Activated CD8-positive, alpha-beta memory T cell treated with anti-CD3 and anti-CD28 coated beads for 4 hours (primary cell): ENCODE data around the gene OR10A2.
"Not testable (repeated sequence)": the region's sequence is repeated elsewhere in the genome, so short reads cannot be mapped to it uniquely, and the experiment has no call there.

Source experiments
- DNase-seq, 2 donors: peaks; one replicate each; pipeline ENCODE4 v3.0.0-alpha.2; 2020; ENCODE audit warnings: low read depth in 2 of 2

OR10A2 gene, protein sequence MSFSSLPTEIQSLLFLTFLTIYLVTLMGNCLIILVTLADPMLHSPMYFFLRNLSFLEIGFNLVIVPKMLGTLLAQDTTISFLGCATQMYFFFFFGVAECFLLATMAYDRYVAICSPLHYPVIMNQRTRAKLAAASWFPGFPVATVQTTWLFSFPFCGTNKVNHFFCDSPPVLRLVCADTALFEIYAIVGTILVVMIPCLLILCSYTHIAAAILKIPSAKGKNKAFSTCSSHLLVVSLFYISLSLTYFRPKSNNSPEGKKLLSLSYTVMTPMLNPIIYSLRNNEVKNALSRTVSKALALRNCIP

DNA sequence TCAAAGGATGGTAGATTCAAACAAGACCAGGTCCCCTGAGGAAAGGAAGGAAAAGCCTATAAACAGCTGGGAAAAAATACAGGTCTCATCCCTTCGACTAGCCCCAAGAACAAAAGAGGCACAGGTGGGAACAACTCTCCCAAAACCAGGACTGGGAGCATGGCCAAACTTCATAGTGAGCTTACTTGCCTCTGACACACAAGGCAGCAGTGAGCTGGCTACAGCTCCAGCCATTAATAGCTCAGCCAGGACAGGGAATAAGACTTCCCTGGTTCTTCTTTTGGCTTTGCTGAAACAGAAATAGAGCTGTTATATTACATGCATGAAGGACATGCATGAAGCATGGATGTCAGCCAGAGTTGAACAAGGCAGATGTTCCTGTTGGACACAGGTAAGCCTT, at the start of gene OR10A2:
OR10A2 (plus strand) TSS at position 97 of the 400 bp plus-strand sequence. CDS start 6,698 bp downstream, outside the sequence.
- DNase-seq: no peak

DNA sequence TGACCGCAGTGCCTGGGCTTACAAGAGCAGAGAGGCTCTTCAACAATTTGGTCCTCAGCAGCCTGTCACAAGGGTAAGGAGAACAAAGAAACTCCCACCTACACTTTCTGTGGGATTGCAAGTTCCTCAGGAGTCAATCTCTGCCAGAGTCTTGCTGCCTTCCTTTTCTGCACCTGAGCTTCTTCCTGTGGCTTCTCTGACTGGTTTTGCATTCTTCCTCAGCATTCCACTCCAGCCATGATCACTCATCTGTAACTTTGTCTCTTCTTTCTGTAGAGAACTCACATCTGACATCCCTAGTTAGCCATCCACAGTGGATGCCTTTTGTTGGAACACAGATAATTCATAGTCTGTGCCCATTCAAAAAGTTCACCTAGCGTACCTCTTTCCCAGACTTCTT, 49.2 kb upstream of the OR10A2 start:
- DNase-seq: no peak

- DNase-seq: no peak
These were observed 45.2 kb upstream of the OR10A2 start for GRCh38 chr11:6817694-6818093.

DNA sequence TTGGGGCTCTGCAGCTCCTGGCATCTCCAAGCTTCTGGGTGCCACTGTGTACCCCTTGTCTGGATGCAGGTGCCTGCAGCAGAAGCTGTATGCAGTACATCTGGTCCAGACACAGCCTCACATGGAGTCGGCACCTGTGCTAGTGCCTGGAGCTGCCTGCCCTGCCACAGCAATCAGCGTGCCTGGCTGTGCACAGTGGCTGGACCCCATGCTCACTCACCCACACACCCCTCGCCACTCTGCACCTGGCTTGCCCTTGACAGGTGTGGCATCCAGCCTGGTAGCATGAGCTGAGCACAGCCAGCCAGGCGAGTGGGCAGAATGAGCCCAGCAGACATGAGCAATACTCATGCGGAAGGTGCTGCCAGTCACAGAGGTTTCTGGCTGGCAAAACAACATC, 43.9 kb upstream of the OR10A2 start:
- no peak for DNase-seq

GRCh38 chr11:6824136-6824823, 38.6 kb upstream of the OR10A2 start:
- DNase-seq: no peak

- DNase-seq: no peak
These were observed 37.6 kb upstream of the OR10A2 start for GRCh38 chr11:6825231-6825744.

DNA sequence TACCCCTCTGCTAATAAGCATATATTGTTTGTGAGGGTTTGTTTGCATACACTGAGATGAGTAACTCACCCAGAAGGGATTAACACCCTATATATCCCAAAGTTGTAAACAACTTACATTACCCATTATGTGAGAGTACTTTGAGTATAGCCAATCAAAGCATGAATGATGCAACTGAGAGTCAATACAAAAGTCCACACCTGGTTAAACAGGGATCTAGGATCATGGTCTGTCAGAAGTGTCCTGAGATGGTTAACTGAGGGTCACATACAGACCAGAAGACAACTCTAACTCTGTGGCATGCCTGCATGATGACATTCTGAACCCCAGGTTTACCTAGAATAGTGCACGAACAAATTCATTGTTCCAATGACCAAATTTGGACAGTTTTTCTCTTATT, 34.8 kb upstream of the OR10A2 start:
- DNase-seq: no peak

DNA sequence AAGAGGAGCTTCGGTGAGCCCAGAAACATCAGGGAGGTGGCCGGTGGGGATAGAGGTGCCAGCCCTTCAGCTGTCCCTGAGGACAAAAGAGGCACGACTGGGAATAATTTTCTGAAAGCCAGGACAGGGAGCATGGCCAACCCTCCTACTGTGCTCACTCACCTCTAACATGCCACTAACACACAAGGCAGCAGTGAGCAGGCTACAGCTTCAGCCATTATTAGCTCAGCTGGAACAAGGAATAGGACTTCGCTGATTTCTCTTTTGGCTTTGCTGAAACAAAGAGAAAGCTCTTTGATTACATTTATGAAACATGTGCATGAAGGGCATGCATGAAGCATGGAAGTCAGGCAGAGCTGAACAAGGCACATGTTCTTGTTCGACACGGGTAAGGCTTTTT, 29.5 kb upstream of the OR10A2 start:
- no peak for DNase-seq

DNA sequence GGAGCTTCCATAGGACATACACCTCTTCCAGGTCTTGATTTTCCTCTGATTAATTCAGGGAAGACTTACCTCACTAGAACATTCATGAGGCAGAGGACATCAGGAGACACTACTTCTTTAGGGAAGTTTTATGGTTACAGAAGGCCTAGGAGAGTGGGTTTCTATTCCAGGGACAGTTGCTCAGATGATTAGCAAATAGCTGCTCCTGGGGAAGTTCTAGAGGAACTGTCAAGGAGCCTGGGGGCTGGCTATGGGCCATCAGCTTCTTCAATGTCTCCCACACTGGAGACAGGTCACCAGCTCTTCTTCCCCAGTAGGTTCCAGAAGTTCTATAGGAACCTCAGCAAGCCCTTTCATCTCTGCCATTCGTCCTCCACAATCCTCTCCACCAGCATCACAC, 28.8 kb upstream of the OR10A2 start:
- no peak for DNase-seq

- DNase-seq: no peak
These were observed 21.2 kb upstream of the OR10A2 start for GRCh38 chr11:6841694-6842093.

- no peak for DNase-seq
These were observed 19.2 kb upstream of the OR10A2 start for GRCh38 chr11:6843670-6844069.

DNA sequence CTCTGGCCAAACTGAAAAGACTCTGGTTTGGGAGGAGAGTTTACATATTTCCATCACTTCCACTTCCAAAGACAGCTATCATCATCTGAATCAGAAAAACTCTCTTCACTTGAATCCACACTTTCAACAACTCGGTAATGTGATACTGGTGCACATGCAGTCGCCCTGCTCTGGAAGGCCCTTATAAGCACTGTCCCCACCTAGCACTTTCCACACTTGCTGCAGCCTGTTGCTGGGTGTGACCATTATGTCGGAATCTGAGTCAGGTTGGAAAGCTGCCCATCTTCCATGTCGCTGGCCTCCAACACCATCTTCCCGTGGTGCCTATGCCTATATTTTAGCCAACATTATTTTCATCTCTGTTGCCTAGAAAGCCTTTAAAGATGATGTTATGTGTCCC, 18.5 kb upstream of the OR10A2 start:
- no peak for DNase-seq

GRCh38 chr11:6845383-6845782, 17.5 kb upstream of the OR10A2 start, which contains the start of gene OR10A5:
TSS of gene OR10A5 (plus strand) at chr11:6845683. CDS start at chr11:6845683, 0 bp downstream.
- DNase-seq: no peak

DNA sequence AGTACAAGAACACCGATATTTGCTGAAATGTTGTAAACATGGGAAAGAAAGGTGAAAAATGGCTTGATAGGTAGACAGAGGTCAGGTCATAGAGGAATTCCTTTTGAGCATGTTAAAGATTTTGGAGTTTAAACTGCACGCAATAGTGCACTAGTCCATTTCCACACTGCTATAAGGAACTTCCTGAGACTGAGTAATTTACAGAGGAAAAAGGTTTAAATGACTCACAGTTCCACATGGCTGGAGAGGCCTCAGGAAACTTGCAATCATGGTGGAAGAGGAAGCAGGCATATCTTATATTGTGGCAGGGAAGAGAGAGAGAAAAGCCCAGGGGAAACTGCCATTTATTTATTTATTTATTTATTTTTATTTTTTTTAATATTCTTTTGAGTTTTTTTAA, 12.3 kb upstream of the OR10A2 start:
- DNase-seq: no peak

DNA sequence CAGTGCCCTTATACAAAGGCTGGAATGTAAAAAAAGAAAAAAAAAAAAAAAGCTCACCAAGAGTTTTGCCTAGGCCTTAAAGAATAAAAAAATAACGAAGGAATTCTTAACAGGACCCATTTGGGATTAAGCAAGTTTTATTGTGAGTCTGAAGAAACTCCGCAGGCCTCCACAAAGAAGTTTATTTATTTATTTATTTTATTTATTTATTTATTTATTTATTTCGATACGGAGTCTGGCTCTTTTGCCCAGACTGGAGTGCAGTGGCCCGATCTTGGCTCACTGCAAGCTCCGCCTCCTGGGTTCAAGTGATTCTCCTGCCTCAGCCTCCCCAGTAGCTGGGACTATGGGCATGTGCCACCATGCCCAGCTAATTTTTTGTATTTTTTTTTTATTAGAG, 8.1 kb upstream of the OR10A2 start:
- not testable (repeated sequence) for DNase-seq

DNA sequence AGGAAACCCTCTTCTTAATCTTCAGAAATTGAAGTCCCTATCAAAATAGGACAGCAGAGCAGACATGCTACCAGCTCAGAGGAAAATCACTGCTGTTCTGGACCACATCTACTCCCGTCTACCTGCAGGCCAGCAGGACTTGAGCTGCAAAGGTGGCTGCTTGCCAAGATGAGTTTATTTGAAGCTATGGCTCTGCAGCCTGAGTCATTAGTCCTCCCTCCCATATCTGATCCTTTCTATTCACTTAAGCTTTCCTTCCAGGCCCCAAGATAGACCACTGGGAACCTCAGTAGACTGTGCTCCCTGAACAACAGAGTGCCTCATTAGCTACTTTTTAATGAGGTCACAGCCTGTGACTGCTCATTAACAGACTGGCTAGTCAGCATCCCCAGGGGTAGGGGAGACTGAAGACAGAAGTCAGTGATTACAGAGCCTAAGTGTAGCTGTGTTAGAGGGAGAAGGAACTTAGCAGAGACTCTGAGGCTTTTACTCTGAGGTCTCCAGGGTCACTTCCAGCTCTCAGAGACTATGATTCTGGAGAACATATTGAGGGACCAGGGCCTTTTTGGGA, 6.8 kb upstream of the OR10A2 start:
- DNase-seq: no peak

DNA sequence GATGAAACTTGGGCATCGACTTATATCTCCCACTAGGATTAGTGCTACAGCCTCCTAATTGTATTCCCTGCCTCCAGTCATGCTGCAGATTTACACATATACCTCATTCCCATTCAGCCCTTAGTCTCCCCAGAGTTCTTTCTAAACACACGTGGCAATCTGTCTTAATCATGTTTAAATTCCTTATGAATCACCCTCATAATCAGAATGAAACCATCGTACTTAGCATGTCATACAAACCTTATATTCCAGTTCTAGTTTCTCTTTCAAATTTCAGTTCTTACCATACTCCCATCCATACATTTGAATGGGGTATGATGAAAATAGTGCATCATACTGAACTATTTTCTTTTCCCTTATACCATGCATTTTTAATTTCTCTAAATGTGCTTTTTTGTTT, 6.0 kb upstream of the OR10A2 start:
- no peak for DNase-seq

- DNase-seq: no peak
These were observed 1.6 kb downstream of the OR10A2 start for GRCh38 chr11:6864438-6864837.

- no peak for DNase-seq
These were observed 8.4 kb downstream of the OR10A2 start for GRCh38 chr11:6871278-6871677.

DNA sequence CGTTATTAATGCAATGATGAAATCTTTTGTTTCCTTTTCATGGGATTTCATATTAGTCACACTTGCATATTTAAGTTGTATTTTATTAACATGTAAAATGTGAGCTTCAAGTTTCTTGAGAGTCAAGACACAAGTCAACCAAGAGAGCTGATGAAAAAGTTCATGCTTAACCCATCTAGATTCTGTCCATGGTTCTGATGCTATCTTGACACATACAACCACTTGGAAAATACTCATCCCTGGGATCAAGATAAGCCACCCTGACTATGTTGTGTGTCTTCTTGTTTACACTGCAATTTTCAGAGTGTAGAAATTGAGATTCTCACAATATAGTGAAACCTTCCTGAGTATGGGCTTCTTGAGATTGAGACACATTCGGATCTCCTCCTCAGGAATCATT, 12.9 kb downstream of the OR10A2 start:
- no peak for DNase-seq

GRCh38 chr11:6876325-6876724, 13.5 kb downstream of the OR10A2 start, which contains the start of gene OR10A4:
TSS of gene OR10A4 (plus strand) at chr11:6876625. CDS start at chr11:6876648, 23 bp downstream.
- no peak for DNase-seq

GRCh38 chr11:6876914-6877313, 14.1 kb downstream of the OR10A2 start:
- DNase-seq: no peak

- no peak for DNase-seq
These were observed 19.9 kb downstream of the OR10A2 start for GRCh38 chr11:6882751-6883150.
